ENCODE data around the gene QDPR.
"Not testable (repeated sequence)": the region's sequence is repeated elsewhere in the genome, so short reads cannot be mapped to it uniquely, and the experiment has no call there.

The QDPR gene

GRCh38 chr4:17511950-17512795, at the start of gene QDPR:
TSS of gene QDPR (minus strand) at chr4:17512090. CDS start at chr4:17512054, 36 bp downstream.
- peak in 1 of 2 experiments; percentile 37 for DNase-seq

- no peak for DNase-seq
These were observed 49.5 kb upstream of the QDPR start for GRCh38 chr4:17561195-17561909.

GRCh38 chr4:17560065-17560673, 48.3 kb upstream of the QDPR start:
- DNase-seq = no peak

GRCh38 chr4:17559709-17560048, 47.8 kb upstream of the QDPR start:
- no peak for DNase-seq

- no peak for DNase-seq
These were observed 47.2 kb upstream of the QDPR start for GRCh38 chr4:17558941-17559708.

GRCh38 chr4:17557880-17558279, 46.0 kb upstream of the QDPR start:
- DNase-seq = no peak

- DNase-seq = no peak
These were observed 44.6 kb upstream of the QDPR start for GRCh38 chr4:17556498-17556897.

- no peak for DNase-seq
These were observed 42.7 kb upstream of the QDPR start for GRCh38 chr4:17554568-17554967.

- no peak for DNase-seq
These were observed 40.5 kb upstream of the QDPR start for GRCh38 chr4:17552427-17552826.

- no peak for DNase-seq
These were observed 38.7 kb upstream of the QDPR start for GRCh38 chr4:17550549-17550948.

GRCh38 chr4:17546678-17547077, 34.8 kb upstream of the QDPR start:
- no peak for DNase-seq

- no peak for DNase-seq
These were observed 34.3 kb upstream of the QDPR start for GRCh38 chr4:17546222-17546621.

GRCh38 chr4:17545374-17546140, 33.7 kb upstream of the QDPR start:
- no peak for DNase-seq

GRCh38 chr4:17544831-17545234, 32.9 kb upstream of the QDPR start:
- DNase-seq = no peak

GRCh38 chr4:17544205-17544604, 32.3 kb upstream of the QDPR start:
- no peak for DNase-seq

GRCh38 chr4:17537060-17537459, 25.2 kb upstream of the QDPR start:
- DNase-seq = not testable (repeated sequence)

- no peak for DNase-seq
These were observed 24.0 kb upstream of the QDPR start for GRCh38 chr4:17535906-17536305.

- no peak for DNase-seq
These were observed 23.4 kb upstream of the QDPR start for GRCh38 chr4:17535242-17535641.

GRCh38 chr4:17534705-17535104, 22.8 kb upstream of the QDPR start:
- no peak for DNase-seq

GRCh38 chr4:17531538-17532285, 19.8 kb upstream of the QDPR start:
- DNase-seq = no peak

- no peak for DNase-seq
These were observed 16.8 kb upstream of the QDPR start for GRCh38 chr4:17528551-17529165.
